Measurements from ENCODE around the gene CYLC1.

The CYLC1 gene, protein sequence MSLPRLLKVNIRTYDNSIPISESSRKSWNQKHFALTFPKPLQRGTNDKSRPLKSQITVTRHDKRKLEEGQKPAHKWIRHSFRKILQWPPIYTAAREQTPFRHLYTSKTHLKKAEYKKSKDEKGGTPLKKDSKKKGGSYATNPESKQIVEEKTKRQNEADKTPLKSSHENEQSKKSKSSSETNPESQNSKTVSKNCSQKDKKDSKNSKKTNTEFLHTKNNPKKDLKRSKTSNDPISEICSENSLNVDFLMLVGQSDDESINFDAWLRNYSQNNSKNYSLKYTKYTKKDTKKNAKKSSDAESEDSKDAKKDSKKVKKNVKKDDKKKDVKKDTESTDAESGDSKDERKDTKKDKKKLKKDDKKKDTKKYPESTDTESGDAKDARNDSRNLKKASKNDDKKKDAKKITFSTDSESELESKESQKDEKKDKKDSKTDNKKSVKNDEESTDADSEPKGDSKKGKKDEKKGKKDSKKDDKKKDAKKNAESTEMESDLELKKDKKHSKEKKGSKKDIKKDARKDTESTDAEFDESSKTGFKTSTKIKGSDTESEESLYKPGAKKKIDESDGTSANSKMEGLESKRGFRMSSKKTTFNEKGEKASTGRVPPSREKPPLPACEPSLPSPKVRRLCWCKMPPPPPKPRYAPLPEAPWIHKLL

DNA sequence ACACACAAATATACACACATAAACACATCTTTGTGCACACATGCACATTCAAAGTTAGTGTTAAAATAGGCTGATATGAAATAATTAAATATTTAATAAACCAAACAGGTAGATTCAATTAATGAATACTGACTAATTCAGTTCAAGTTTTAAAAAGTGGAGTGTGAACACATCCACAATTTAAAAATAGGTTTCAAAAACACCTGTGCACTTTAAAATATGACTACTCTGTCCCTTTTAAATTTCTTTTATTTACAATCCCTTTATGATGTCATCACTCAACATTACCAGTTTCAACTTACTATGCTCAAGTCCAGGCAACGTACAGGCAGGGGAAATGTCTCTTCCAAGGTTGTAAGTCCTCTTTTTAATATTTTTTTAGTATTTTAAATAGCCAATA is at the start of gene CYLC1:
Gene CYLC1, plus strand, starts transcription at position 301 of the 400 bp plus-strand sequence. Its CDS starts 37 bp downstream, at position 338.
- in situ Hi-C loops (cut with HindIII; ENCODE audit: low sequenced_read_pairs) = no loop called here

GRCh38 chrX:83819304-83819703 is 41.6 kb upstream of the CYLC1 start:
- in situ Hi-C loops (cut with HindIII; ENCODE audit: low sequenced_read_pairs) = no loop called here

DNA sequence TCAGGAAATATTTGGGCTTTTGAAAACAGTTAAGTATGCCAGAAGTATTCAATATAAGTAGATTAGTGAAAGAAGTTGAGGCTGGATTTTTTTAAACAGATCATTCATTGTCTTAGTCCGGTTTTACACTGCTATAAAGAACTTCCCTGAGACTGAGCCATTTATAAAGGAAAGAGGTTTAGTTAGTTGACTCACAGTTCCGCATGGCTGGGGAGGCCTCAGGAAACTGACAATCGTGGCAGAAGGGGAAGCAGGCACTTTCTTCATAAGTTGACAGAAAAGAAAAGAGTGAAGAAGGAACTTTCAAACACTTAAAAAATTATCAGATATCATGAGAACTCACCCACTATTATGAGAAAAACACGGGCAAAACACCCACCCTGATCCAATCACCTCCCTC is 31.1 kb upstream of the CYLC1 start:
- in situ Hi-C loops (cut with HindIII; ENCODE audit: low sequenced_read_pairs) = no loop called here

- in situ Hi-C loops (cut with HindIII; ENCODE audit: low sequenced_read_pairs) = no loop called here
These were observed 15.5 kb upstream of the CYLC1 start for GRCh38 chrX:83845397-83845796.

DNA sequence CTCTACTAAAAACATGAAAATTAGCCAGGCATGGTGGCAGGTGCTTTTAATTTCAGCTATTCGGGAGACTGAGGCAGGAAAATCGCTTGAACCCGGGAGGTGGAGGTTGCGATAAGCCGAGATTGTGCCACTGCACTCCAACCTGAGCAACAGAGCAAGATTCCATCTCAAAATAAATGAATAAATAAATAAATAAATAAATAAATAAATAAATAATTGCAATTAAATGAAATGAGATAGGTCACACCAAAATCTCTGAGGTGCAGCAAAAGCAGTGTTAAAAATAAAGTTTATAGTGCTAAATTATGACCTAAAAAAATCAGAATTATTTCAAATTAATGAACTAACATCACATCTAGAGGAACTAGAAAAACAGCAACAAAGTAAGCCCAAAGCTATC is 13.6 kb upstream of the CYLC1 start:
- in situ Hi-C loops (cut with HindIII; ENCODE audit: low sequenced_read_pairs) = no loop called here

GRCh38 chrX:83888585-83888984 is 27.6 kb downstream of the CYLC1 start:
- in situ Hi-C loops (cut with HindIII; ENCODE audit: low sequenced_read_pairs) = no loop called here

- in situ Hi-C loops (cut with HindIII; ENCODE audit: low sequenced_read_pairs) = no loop called here
These were observed 31.5 kb downstream of the CYLC1 start for GRCh38 chrX:83892433-83892832.

- in situ Hi-C loops (cut with HindIII; ENCODE audit: low sequenced_read_pairs) = no loop called here
These were observed 46.0 kb downstream of the CYLC1 start for GRCh38 chrX:83906921-83907320.

- in situ Hi-C loops (cut with HindIII; ENCODE audit: low sequenced_read_pairs) = no loop called here
These were observed 55.6 kb downstream of the CYLC1 start for GRCh38 chrX:83916525-83916924.

DNA sequence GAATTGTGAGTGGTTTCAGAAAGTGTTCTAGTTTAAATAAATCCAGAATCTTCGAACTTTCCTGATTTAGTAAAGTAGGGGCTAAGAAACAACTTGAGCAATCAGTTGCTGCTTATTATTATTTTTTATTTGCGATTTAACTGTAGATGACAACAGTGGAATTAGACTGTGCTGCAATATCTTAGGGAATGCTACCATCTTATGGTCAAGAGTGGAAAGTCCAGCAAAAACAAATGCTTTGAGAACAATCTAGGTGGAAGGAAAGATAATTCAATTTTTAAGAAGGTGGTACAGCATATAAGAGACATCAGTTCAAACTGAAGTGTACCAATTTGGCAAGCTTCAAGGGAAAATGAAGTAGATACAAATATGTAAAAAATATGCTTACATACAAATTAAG is 73.3 kb downstream of the CYLC1 start:
- in situ Hi-C loops (cut with HindIII; ENCODE audit: low sequenced_read_pairs) = no loop called here

All from DLD1 (cell line).